K562 (cell line): ENCODE data around the gene HECW1. TPM values are rescaled to one million over a fixed set of nuclear protein-coding genes. Genes with fewer than 3 reads are reported as not detected.

Experiments used
- ATF3 ChIP-seq, 2 experiments: fragments of 450-650 bp in 1 of 2; sonication (generic) in 1 of 2; formaldehyde crosslinking in 1 of 2; IDR thresholded peaks in 1 of 2; conservative IDR thresholded peaks in 1 of 2; 2 replicates each; pipeline versions ENCODE4 v1.6.1 to v1.8.1; 2016 to 2023; ENCODE audit warnings: mild to moderate bottlenecking in 2 of 2, moderate library complexity in 2 of 2, inconsistent platforms in 1 of 2, missing genetic modification reagents in 1 of 2
- CAMTA2 ChIP-seq: fragments of 250-450 bp; sonication (Bioruptor Pico); conservative IDR thresholded peaks from 2 replicates; pipeline ENCODE4 v1.5.1; 2022
- DACH1 ChIP-seq: fragments of 450-650 bp; IDR thresholded peaks from 2 replicates; pipeline ENCODE4 v1.6.1; 2018; ENCODE audit not compliant: partially characterized antibody
- JUN ChIP-seq, 2 experiments: sonication (generic) in 1 of 2; formaldehyde crosslinking in 1 of 2; IDR thresholded peaks; 2 replicates each; pipeline versions ENCODE4 v1.6.1 to v1.8.0; 2012 to 2022; ENCODE audit warnings: borderline replicate concordance in 2 of 2, mild to moderate bottlenecking in 2 of 2, improper control_type of control experiment in 1 of 2, low read depth in 1 of 2, low read length in 1 of 2, missing genetic modification reagents in 1 of 2
- KDM1A ChIP-seq, 2 experiments: fragments of 450-650 bp; IDR thresholded peaks; 2 replicates each; pipeline ENCODE4 v1.6.1; 2016; ENCODE audit warnings: mild to moderate bottlenecking in 2 of 2
- NFE2 ChIP-seq: IDR thresholded peaks from 2 replicates; pipeline ENCODE4 v1.6.1; 2014; ENCODE audit warnings: antibody characterized with exemption, low read depth
- NR2C1 ChIP-seq, 2 experiments: fragments of 450-650 bp; IDR thresholded peaks; 2 replicates each; pipeline ENCODE4 v1.6.1; 2017; ENCODE audit warnings: mild to moderate bottlenecking in 2 of 2, antibody characterized with exemption in 1 of 2, inconsistent platforms in 1 of 2, missing compliant biosample characterization in 1 of 2, missing genetic modification characterization in 1 of 2
- PBX2 ChIP-seq, 2 experiments: IDR thresholded peaks in 1 of 2; conservative IDR thresholded peaks in 1 of 2; 2 replicates each; pipeline ENCODE4 v1.6.1; 2016; ENCODE audit warnings: low read depth in 2 of 2, mild to moderate bottlenecking in 1 of 2, missing compliant biosample characterization in 1 of 2, missing genetic modification characterization in 1 of 2, moderate library complexity in 1 of 2
- SMAD3 ChIP-seq: fragments of 450-650 bp; formaldehyde crosslinking; conservative IDR thresholded peaks from 2 replicates; pipeline ENCODE4 v1.4.0; 2020; ENCODE audit warnings: mild to moderate bottlenecking
- SP2 ChIP-seq: IDR thresholded peaks from 2 replicates; pipeline ENCODE4 v1.6.1; 2011; ENCODE audit warnings: mild to moderate bottlenecking, low read depth, low read length, moderate library complexity; ENCODE audit not compliant: poor library complexity, severe bottlenecking; ENCODE audit errors: extremely low read depth
- SRSF9 ChIP-seq: fragments of 200-400 bp; formaldehyde crosslinking; IDR thresholded peaks from 2 replicates; pipeline ENCODE4 v1.6.1; 2017; ENCODE audit warnings: low read depth, low read length, borderline replicate concordance
- THRB ChIP-seq: fragments of 450-650 bp; formaldehyde crosslinking; conservative IDR thresholded peaks from 2 replicates; pipeline ENCODE4 v1.4.0; 2022; ENCODE audit warnings: mild to moderate bottlenecking, missing genetic modification characterization
- TRIM28 ChIP-seq: fragments of 450-650 bp; IDR thresholded peaks from 2 replicates; pipeline ENCODE4 v1.6.1; 2017
- YY1 ChIP-seq, 3 experiments: IDR thresholded peaks; 2 replicates each; pipeline ENCODE4 v1.6.1; 2011; ENCODE audit warnings: low read length in 2 of 3, mild to moderate bottlenecking in 2 of 3, moderate library complexity in 2 of 3, borderline replicate concordance in 1 of 3, control low read depth in 1 of 3, low read depth in 1 of 3; ENCODE audit not compliant: insufficient read depth in 3 of 3, insufficient replicate concordance in 2 of 3, control insufficient read depth in 1 of 3, insufficient read length in 1 of 3; ENCODE audit errors: extremely low read depth in 1 of 3
- ZNF263 ChIP-seq: sonication (generic); formaldehyde crosslinking; IDR thresholded peaks from 2 replicates; pipeline ENCODE4 v1.8.0; 2022; ENCODE audit warnings: mild to moderate bottlenecking, missing genetic modification reagents, borderline replicate concordance
- ZNF766 ChIP-seq: fragments of 200-800 bp; sonication (Bioruptor generic); conservative IDR thresholded peaks from 2 replicates; pipeline ENCODE4 v1.6.1; 2016; ENCODE audit warnings: missing genetic modification characterization, missing compliant biosample characterization
- polyA plus RNA-seq, 8 experiments: library from polyadenylated mRNA; depleted of rRNA in 4 of 8; stranded (reverse) in 5 of 8; unstranded in 3 of 8; fragments of >200 nt; fragmentation: Nextera tagmentation in 2 of 8; fragmentation: Illumina TruSeq in 1 of 8; extraction: Ambion mirVana in 2 of 8; extraction: Trizol in 1 of 8; gene quantifications; 2 replicates each; pipeline versions ENCODE4 v1.2.1 to v1.2.3, GENCODE V29; 2011 to 2014; ENCODE audit warnings: inconsistent platforms in 1 of 8, missing spikeins in 1 of 8
- total RNA-seq, 7 experiments: library from RNA; depleted of rRNA in 6 of 7; stranded (reverse); fragments of >200 nt in 6 of 7; fragmentation: Illumina TruSeq in 2 of 7; extraction: Trizol in 2 of 7; gene quantifications; 2 replicates each; pipeline versions ENCODE4 v1.2.1 to v1.2.3, GENCODE V29; 2011 to 2021; ENCODE audit warnings: low replicate concordance in 1 of 7

HECW1 gene
- total and polyA plus RNA-seq, 9 of the 15 experiments (the other 6 are each of a cell fraction or from before 2014, with no cell fraction given): 0.07 to 0.31 (median 0.13) TPM; not detected in 4

GRCh38 chr7:43104874-43105520, 7.5 kb upstream of the HECW1 start (continued):
- no peak for TF ChIP-seq THRB
- peak; percentile 82 for TF ChIP-seq ATF3 (IDR thresholded peaks at IDR 0.05)
- no peak for TF ChIP-seq ATF3 (CRISPR knock-in tag; conservative IDR thresholded peaks at IDR 0.05)
- no peak for TF ChIP-seq CAMTA2 (CRISPR knock-in tag)
- no peak for TF ChIP-seq YY1 (IDR thresholded peaks at IDR 0.05; ENCODE audit: borderline replicate concordance in 1 of 3, control insufficient read depth in 1 of 3, extremely low read depth in 1 of 3, insufficient read depth in 3 of 3, insufficient read length in 1 of 3, insufficient replicate concordance in 2 of 3, low read depth in 1 of 3, low read length in 2 of 3)
- TF ChIP-seq ZNF263 (CRISPR knock-in tag): no peak
- TF ChIP-seq SRSF9: no peak
- peak; percentile 73 to 83 for TF ChIP-seq KDM1A (IDR thresholded peaks at IDR 0.05)
- TF ChIP-seq JUN (IDR thresholded peaks at IDR 0.05; ENCODE audit: borderline replicate concordance, low read depth, low read length): peak; percentile 39; the same call in 1 of the 2 replicates
- no peak for TF ChIP-seq JUN (CRISPR knock-in tag; IDR thresholded peaks at IDR 0.05; ENCODE audit: borderline replicate concordance)
- no peak for TF ChIP-seq SP2
- no peak for TF ChIP-seq PBX2 (CRISPR knock-in tag; IDR thresholded peaks at IDR 0.05; ENCODE audit: low read depth)
- TF ChIP-seq PBX2 (tag; conservative IDR thresholded peaks at IDR 0.05; ENCODE audit: low read depth): peak; percentile 93
- TF ChIP-seq TRIM28: peak; percentile 54
- no peak for TF ChIP-seq NR2C1 (IDR thresholded peaks at IDR 0.05)
- 0 out of 2 replicates have a peak, but pooled peaks have one; percentile 39 for TF ChIP-seq NR2C1 (tag; IDR thresholded peaks at IDR 0.05)
- no peak for TF ChIP-seq DACH1
- TF ChIP-seq SMAD3 (CRISPR knock-in tag): no peak
- peak; percentile 91 for TF ChIP-seq NFE2
- no peak for TF ChIP-seq ZNF766 (CRISPR knock-in tag)
